Endothelial cell of umbilical vein (primary cell): ENCODE data around the gene DCAF12. TPM values are rescaled to one million over a fixed set of nuclear protein-coding genes. Genes with fewer than 3 reads are reported as not detected.

Experiments
- BruUV-seq: library from RNA; stranded (reverse); fragments of 400-500 nt; replicated peaks from 2 replicates; lab custom pipeline; 2021; lab: Mats Ljungman, UMichigan
- CTCF ChIA-PET: fragments of 300-600, 350-600 bp; sonication (Branson Sonifier 250); formaldehyde crosslinking; loops from one replicate; lab custom pipeline; 2021; ENCODE audit warnings: antibody characterized with exemption, inconsistent platforms; lab: Charles Lee
- POLR2A ChIA-PET: fragments of 300-600, 350-600 bp; sonication (Branson Sonifier 250); formaldehyde crosslinking; loops from one replicate; lab custom pipeline; 2021; ENCODE audit warnings: antibody characterized with exemption, inconsistent platforms; lab: Charles Lee
- DNase-seq: peaks from one replicate; pipeline ENCODE4 v3.0.0-alpha.2; 2011; ENCODE audit warnings: low read depth, low spot score
- FAIRE-seq: peaks from 2 replicates; lab custom pipeline; 2011; peaks lifted over from hg19 to GRCh38; lab: Jason Lieb, UNC
- H2AFZ ChIP-seq: 2 replicates; pipeline ENCODE4 v1.6.0; 2012; ENCODE audit warnings: low read depth, low read length, control low read depth, inconsistent platforms
- H3K27ac ChIP-seq: 2 replicates; pipeline ENCODE4 v1.5.1; 2011; ENCODE audit warnings: low read depth, mild to moderate bottlenecking, control low read depth, low read length, moderate library complexity; ENCODE audit not compliant: insufficient read depth
- H3K27me3 ChIP-seq, 2 experiments: 2 replicates each; pipeline versions ENCODE4 v1.6.0 to v1.6.1; 2011; ENCODE audit warnings: low read length in 2 of 2, mixed read lengths in 1 of 2; ENCODE audit not compliant: control insufficient read depth in 2 of 2, insufficient read depth in 2 of 2
- H3K36me3 ChIP-seq, 2 experiments: 2 replicates in 1 of 2; 3 replicates in 1 of 2; pipeline ENCODE4 v1.5.1; 2011; ENCODE audit warnings: low read length in 2 of 2, mild to moderate bottlenecking in 1 of 2, moderate library complexity in 1 of 2; ENCODE audit not compliant: control insufficient read depth in 2 of 2, insufficient read depth in 2 of 2; ENCODE audit errors: extremely low read depth in 1 of 2
- H3K4me1 ChIP-seq: 3 replicates; pipeline ENCODE4 v1.5.1; 2011; ENCODE audit warnings: mild to moderate bottlenecking, low read length; ENCODE audit not compliant: control insufficient read depth, insufficient read depth; ENCODE audit errors: extremely low read depth
- H3K4me2 ChIP-seq: 2 replicates; pipeline ENCODE4 v1.6.1; 2011; ENCODE audit warnings: low read length, control low read depth, mixed read lengths; ENCODE audit not compliant: insufficient read depth
- H3K4me3 ChIP-seq, 3 experiments: fragments of 200-600 bp in 1 of 3; sonication (generic), shearing (Covaris generic) in 1 of 3; replicated peaks in 1 of 3; 2 replicates each; pipeline ENCODE4 v1.5.1; 2011 to 2016; ENCODE audit warnings: control low read depth in 3 of 3, low read length in 3 of 3, mild to moderate bottlenecking in 2 of 3, inconsistent platforms in 1 of 3, low read depth in 1 of 3, moderate library complexity in 1 of 3; ENCODE audit not compliant: insufficient read depth in 1 of 3
- H3K79me2 ChIP-seq: 2 replicates; pipeline ENCODE4 v1.6.0; 2012; ENCODE audit warnings: low read length, inconsistent platforms; ENCODE audit not compliant: control insufficient read depth, insufficient read depth
- H3K9ac ChIP-seq: replicated peaks from 2 replicates; pipeline ENCODE3; 2011; ENCODE audit warnings: low read length, control low read depth; ENCODE audit not compliant: insufficient read depth; ENCODE audit errors: extremely low read depth
- H3K9me1 ChIP-seq: replicated peaks from 3 replicates; pipeline ENCODE4 v1.6.0; 2011; ENCODE audit warnings: mild to moderate bottlenecking, low read length; ENCODE audit not compliant: control insufficient read depth, insufficient read depth; ENCODE audit errors: extremely low read depth
- H3K9me3 ChIP-seq: replicated peaks from 2 replicates; pipeline ENCODE4 v1.5.1; 2012; ENCODE audit warnings: low read length, inconsistent platforms; ENCODE audit not compliant: control insufficient read depth, insufficient read depth
- H4K20me1 ChIP-seq: replicated peaks from 2 replicates; pipeline ENCODE3; 2011; ENCODE audit warnings: mild to moderate bottlenecking, low read length; ENCODE audit not compliant: control insufficient read depth, insufficient read depth; ENCODE audit errors: extremely low read depth
- CTCF ChIP-seq, 2 donors: IDR thresholded peaks; 1 replicate in 1 of 2; 2 replicates in 1 of 2; pipeline ENCODE4 v1.5.1; 2011; ENCODE audit warnings: low read length in 2 of 2, mild to moderate bottlenecking in 2 of 2, moderate library complexity in 2 of 2, control low read depth in 1 of 2, inconsistent platforms in 1 of 2, low read depth in 1 of 2; ENCODE audit not compliant: insufficient read depth in 1 of 2; ENCODE audit errors: extremely low read depth in 1 of 2
- EZH2 ChIP-seq: IDR thresholded peaks from 2 replicates; pipeline ENCODE4 v1.6.1; 2012; ENCODE audit warnings: borderline replicate concordance, low read depth, mild to moderate bottlenecking, moderate library complexity, low read length, inconsistent platforms; ENCODE audit not compliant: severe bottlenecking
- FOS ChIP-seq: IDR thresholded peaks from 2 replicates; pipeline ENCODE4 v1.6.1; 2011; ENCODE audit warnings: mild to moderate bottlenecking, low read length, moderate library complexity, borderline replicate concordance; ENCODE audit not compliant: insufficient read depth
- GATA2 ChIP-seq: IDR thresholded peaks from 2 replicates; pipeline ENCODE4 v1.7.0; 2011; ENCODE audit warnings: low read depth, mild to moderate bottlenecking, moderate library complexity, mixed read lengths, low read length; ENCODE audit not compliant: insufficient read length, insufficient read depth
- JUN ChIP-seq: IDR thresholded peaks from 2 replicates; pipeline ENCODE4 v1.6.1; 2011; ENCODE audit warnings: borderline replicate concordance, low read depth; ENCODE audit not compliant: insufficient read length, insufficient read depth
- MAX ChIP-seq: IDR thresholded peaks from 2 replicates; pipeline ENCODE4 v1.6.1; 2011; ENCODE audit not compliant: insufficient read depth, insufficient read length
- MYC ChIP-seq: IDR thresholded peaks from one replicate; pipeline ENCODE4 v1.6.1; 2011; ENCODE audit warnings: mild to moderate bottlenecking, low read depth, low read length
- POLR2A ChIP-seq: IDR thresholded peaks from 2 replicates; pipeline ENCODE4 v1.6.1; 2012; ENCODE audit warnings: low read depth, mild to moderate bottlenecking, control low read depth, low read length
- POLR2AphosphoS5 ChIP-seq: IDR thresholded peaks from 2 replicates; pipeline ENCODE4 v1.6.1; 2012; ENCODE audit warnings: low read depth, mild to moderate bottlenecking, control low read depth, low read length, moderate library complexity; ENCODE audit not compliant: insufficient read depth
- dilution Hi-C: fragments of 300-500 bp; cut with MboI; formaldehyde crosslinking; loops from one replicate; pipeline ENCODE4 v1.15.0; 2019; ENCODE audit warnings: low sequenced_read_pairs; ENCODE audit not compliant: extremely low pct_ligation_motif_present
- intact Hi-C: fragments of 100-400 bp; cut with micrococcal nuclease; formaldehyde crosslinking; loops from one replicate; pipeline ENCODE4 v1.10.0; 2022
- polyA plus RNA-seq, 4 experiments: library from polyadenylated mRNA; depleted of rRNA in 3 of 4; stranded (reverse) in 3 of 4; unstranded in 1 of 4; fragments of >200 nt; gene quantifications; 2 replicates each; pipeline versions ENCODE4 v1.2.1 to v1.2.3, GENCODE V29; 2011 to 2012; ENCODE audit warnings: missing spikeins in 1 of 4
- total RNA-seq: library from RNA; stranded (reverse); gene quantifications from 2 replicates; pipeline ENCODE4 v1.2.3, GENCODE V29; 2021

Gene DCAF12
- total and polyA plus RNA-seq, 2 donors (not counting 3 experiments of a cell fraction or from before 2014, with no cell fraction given): 26.2 to 28.4 TPM

- Histone ChIP-seq H3K79me2 (peaks cover 20% of the 10 kb centered on the region), H3K4me1 (no peaks in the 10 kb centered on the region), H2AFZ (no peak overlapping the region), H3K4me2 (no peak overlapping the region), H3K27ac (no peak overlapping the region), H4K20me1 (no peaks in the 10 kb centered on the region), H3K9me1 (no peaks in the 10 kb centered on the region), H3K9ac (no peak overlapping the region), H3K9me3 (no peaks in the 10 kb centered on the region), H3K4me3 (no peak overlapping the region), H3K36me3 (no peaks in the 10 kb centered on the region), H3K27me3 (no peaks in the 10 kb centered on the region)
- ChIA-PET CTCF (no interaction called here), POLR2A (no interaction called here)
- no peak for DNase-seq
- no TSS peak for BruUV-seq
- dilution Hi-C loops (no loop called here), intact Hi-C loops (loop anchor here (5.0 kb wide), 1 partner anchor 201 kb away; the partner anchor contains the start of gene MYORG)
- TF ChIP-seq GATA2 (no peak), FOS (no peak), CTCF (IDR thresholded peaks at IDR 0.05; ENCODE audit: extremely low read depth in 1 of 2, insufficient read depth in 1 of 2, low read depth in 1 of 2, low read length in 2 of 2) (no peak), EZH2 (no peak), POLR2A (no peak), MAX (no peak), JUN (no peak), MYC (no peak), POLR2AphosphoS5 (no peak)
- FAIRE-seq: no peak
Measured at GRCh38 chr9:34176089-34176488, 49.6 kb upstream of the DCAF12 start.
